Activated T-cell treated with anti-CD3 and anti-CD28 coated beads, Interleukin-2, amount 50 U/mL, for 24 hours (primary cell): Measurements from ENCODE around the gene BAZ1B.
"Not testable (repeated sequence)": the region's sequence is repeated elsewhere in the genome, so short reads cannot be mapped to it uniquely, and the experiment has no call there.

Experiments used
- DNase-seq: peaks from one replicate; pipeline ENCODE4 v3.0.0-alpha.2; 2020
- H3K27ac Mint-ChIP-seq: 2 replicates; pipeline ENCODE4 v1.8.0; 2020; ENCODE audit warnings: mild to moderate bottlenecking, mixed read lengths
- H3K27me3 Mint-ChIP-seq: 2 replicates; pipeline ENCODE4 v1.8.0; 2020; ENCODE audit warnings: mixed read lengths
- H3K36me3 Mint-ChIP-seq: 2 replicates; pipeline ENCODE4 v1.8.0; 2020; ENCODE audit warnings: low read depth, mixed read lengths
- H3K4me1 Mint-ChIP-seq: 2 replicates; pipeline ENCODE4 v1.8.0; 2020; ENCODE audit warnings: low read depth, mixed read lengths
- H3K4me3 Mint-ChIP-seq: 2 replicates; pipeline ENCODE4 v1.8.0; 2020; ENCODE audit warnings: mild to moderate bottlenecking, moderate library complexity, mixed read lengths
- H3K9me3 Mint-ChIP-seq: 2 replicates; pipeline ENCODE4 v1.8.0; 2020; ENCODE audit warnings: mixed read lengths

BAZ1B gene

DNA sequence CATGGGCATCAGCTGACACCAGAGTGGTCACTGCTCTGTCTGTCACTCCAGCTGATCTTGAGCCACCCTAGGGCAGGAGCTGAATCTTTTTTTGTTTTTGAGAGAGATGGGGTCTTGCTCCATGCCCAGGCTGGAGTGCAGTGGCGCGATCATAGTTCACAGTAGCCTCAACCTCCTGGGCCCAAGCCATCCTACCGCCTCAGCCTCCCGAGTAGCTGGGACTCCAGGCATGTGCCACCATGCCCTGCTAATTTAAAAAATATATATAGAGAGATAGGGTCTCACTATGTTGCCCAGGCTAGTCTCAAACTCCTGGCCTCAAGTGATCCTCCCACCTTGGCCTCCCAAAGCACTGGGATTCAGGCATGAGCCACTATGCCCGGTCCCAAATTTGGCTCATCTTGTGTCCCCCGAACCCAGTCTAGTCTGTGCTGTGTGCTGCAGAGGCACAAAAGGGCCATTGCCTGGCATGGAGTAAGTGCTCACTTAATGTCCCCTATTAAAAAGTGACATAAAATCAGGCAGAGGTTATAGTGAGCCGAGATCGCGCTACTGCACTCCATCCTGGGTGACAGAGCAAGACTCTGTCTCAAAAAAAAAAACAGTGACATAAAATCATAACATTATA lies 96.6 kb downstream of the BAZ1B start:
- peaks cover 10% of the 10 kb centered on the region for H3K27me3 Mint-ChIP-seq
- H3K4me1 Mint-ChIP-seq = no peaks in the 10 kb centered on the region
- no peaks in the 10 kb centered on the region for H3K9me3 Mint-ChIP-seq
- H3K27ac Mint-ChIP-seq = no peak overlapping the region
- no peaks in the 10 kb centered on the region for H3K36me3 Mint-ChIP-seq
- no peak overlapping the region for H3K4me3 Mint-ChIP-seq
- no peak for DNase-seq

DNA sequence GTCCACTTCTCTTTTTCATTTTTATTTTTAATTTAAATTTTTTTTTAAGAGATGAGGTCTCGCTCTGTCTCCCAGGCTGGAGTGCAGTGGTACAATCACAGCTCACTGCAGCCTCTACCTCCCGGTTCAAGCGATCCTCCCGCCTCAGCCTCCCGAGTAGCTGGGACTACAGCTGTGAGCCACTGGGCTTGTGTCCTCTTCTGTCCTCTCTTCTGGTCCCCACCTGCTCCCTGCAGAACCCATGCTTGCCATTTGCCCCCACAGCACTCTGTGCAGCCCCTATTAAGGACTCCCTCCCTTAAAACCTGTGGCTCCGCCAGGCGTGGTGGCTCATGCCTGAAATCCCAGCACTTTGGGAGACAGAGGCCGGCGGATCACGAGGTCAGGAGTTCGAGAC lies 97.6 kb downstream of the BAZ1B start:
- H3K9me3 Mint-ChIP-seq = no peaks in the 10 kb centered on the region
- H3K27ac Mint-ChIP-seq = no peak overlapping the region
- H3K4me1 Mint-ChIP-seq = no peaks in the 10 kb centered on the region
- DNase-seq = no peak
- no peaks in the 10 kb centered on the region for H3K36me3 Mint-ChIP-seq
- H3K27me3 Mint-ChIP-seq = peaks cover 10% of the 10 kb centered on the region
- no peak overlapping the region for H3K4me3 Mint-ChIP-seq

DNA sequence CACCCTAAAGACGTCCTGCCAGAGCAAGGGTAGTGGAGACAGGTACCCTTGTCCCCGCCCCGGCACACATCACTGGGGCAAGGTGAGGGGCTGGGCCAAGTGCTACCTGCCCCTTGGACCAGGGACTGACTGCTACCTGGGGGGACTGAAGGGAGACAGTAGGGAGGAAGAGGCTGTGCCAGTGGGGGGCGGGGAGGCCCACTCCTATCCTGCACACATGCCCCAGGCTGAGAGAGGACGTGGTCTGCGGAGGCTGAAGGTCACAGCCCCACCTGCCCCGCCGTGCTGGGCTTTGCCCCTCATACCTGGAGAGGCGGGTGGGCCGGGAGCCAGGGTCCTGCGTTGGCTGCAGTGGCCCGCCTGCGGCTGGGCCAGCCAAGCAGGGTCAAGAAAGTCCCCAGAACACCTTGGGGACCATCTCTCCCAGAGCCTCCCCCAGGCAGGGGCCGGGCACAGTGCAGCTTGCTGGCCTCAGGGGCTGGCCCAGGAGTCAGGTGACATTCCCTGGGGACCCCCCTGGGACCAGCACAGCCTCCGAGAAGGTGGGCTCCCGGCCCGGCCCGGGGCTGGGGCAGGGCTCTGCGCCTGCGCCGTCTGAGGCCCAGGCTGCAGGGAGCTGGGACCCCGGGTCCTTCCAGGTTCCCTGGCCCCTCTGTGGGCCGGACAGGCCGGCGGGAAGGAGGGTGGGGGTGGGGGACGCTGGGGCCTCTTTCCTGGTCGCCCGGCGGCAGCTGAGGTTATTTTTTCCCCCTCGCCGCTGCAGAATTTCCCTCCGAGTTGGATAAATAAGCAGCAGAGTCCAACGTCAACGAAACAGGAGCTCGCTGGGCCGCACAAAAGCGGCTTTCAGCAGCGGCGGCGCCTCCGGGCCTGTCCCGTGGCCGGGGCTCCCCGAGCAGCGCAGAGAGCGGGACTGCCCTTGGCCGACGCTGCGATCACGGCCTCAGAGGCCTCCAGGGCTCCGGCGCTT lies 98.3 kb downstream of the BAZ1B start:
- Mint-ChIP-seq H3K27ac (no peak overlapping the region), H3K27me3 (peaks cover 10% of the 10 kb centered on the region), H3K4me1 (no peaks in the 10 kb centered on the region), H3K4me3 (no peak overlapping the region), H3K36me3 (no peaks in the 10 kb centered on the region), H3K9me3 (no peaks in the 10 kb centered on the region)
- DNase-seq = no peak

DNA sequence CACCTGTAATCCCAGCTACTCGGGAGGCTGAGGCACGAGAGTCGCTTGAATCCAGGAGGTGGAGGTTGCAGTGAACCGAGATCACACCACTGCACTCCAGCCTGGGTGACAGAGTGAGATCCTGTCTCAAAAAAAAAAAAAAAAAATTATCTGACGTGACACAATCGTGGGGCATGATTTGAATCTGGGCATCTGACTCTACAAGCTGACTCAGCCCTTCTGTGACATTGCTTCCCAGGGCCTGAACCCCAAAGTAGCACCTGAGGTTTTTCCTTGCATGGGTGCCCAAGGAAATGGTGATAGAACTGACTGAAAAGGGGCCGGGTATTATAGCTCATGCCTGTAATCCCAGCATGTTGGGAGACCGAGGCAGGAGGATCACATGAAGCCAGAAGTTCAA lies 101.5 kb downstream of the BAZ1B start:
- peaks cover 10% of the 10 kb centered on the region for H3K27me3 Mint-ChIP-seq
- DNase-seq, H3K4me1 Mint-ChIP-seq, H3K9me3 Mint-ChIP-seq, H3K27ac Mint-ChIP-seq, H3K4me3 Mint-ChIP-seq, H3K36me3 Mint-ChIP-seq: not testable (repeated sequence)

DNA sequence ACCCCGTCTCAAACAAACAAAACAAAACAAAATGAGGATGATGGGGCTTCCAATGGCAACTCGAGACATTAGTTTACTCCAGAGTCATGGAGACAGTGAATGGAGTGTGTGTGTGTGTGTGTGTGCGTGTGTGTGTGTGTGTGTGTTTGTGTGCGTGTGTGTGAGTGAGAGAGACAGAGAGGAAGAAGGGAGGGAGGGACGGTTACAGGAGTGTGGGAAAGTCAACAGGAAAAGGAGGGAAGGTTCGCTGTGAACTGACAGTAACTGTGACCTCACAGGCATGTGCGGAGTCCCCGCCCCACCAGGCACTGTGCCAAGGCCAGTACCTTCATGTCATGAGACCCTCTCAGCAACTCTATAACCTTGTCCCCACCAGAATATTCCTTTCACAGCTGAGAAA lies 102.1 kb downstream of the BAZ1B start:
- not testable (repeated sequence) for H3K36me3 Mint-ChIP-seq, DNase-seq, H3K4me3 Mint-ChIP-seq, H3K27me3 Mint-ChIP-seq, H3K4me1 Mint-ChIP-seq, H3K27ac Mint-ChIP-seq, H3K9me3 Mint-ChIP-seq

DNA sequence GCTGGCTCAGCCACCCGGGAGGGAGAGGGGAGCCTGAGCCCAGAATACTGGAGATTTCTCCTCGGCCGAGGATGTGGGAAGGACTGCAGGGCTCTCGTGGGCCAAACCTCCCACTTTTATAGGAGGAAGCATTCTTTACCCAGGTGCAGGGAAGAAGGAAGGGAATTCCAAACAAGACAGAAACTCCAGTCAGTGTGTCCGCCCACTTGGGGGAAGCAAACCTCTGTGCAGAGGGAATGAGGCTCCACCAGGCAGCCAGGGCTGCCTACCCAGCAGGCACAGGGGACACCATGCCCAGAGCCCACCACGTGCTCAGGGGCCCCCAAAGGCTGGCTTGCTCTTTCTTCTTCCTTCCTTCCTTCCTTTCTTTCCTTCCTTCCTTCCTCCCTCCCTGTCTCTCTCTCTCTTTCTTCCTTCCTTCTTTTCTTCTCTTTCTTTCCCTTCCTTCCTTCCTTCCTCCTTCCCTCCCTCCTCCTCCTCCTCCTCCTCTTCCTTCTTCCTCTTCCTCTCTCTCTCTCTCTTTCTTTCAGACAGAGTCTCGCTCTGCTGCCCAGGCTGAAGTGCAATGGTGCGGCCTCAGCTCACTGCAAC lies 103.9 kb downstream of the BAZ1B start:
- Mint-ChIP-seq H3K27me3 (peaks cover under 1% of the 10 kb centered on the region), H3K27ac (no peak overlapping the region), H3K9me3 (no peaks in the 10 kb centered on the region), H3K36me3 (no peaks in the 10 kb centered on the region), H3K4me1 (no peaks in the 10 kb centered on the region), H3K4me3 (no peak overlapping the region)
- DNase-seq = no peak

DNA sequence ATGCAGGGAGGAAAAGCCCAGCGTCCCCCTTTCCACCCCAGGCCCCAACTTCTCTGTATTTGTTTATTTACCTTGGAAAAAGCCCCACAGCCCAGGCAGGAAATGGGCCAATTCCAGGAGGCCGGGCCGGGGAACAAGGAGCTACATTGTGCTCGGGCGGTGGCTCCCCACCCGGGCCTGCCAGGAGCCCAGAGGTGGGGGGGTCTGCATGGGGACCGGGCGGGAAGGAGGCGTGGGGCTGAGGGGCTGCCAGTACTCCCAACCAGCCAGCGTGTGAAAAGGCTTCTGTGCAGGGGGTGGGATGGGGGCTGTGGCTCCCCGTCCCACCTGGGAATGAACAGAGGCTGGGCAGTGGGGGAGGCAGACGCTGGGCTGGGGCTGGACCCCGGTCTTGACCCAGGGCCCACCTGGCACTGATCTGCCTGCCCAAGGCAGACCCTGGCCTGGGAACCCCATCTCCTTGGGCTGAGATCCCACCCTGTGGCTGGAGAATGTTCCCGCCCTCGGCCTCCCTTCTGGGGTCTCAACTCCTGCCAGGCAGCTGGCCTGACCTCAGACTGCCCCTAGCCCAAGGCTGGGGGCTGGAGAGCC lies 111.5 kb downstream of the BAZ1B start:
- not testable (repeated sequence) for DNase-seq, H3K36me3 Mint-ChIP-seq, H3K4me1 Mint-ChIP-seq, H3K27ac Mint-ChIP-seq, H3K9me3 Mint-ChIP-seq, H3K4me3 Mint-ChIP-seq, H3K27me3 Mint-ChIP-seq

DNA sequence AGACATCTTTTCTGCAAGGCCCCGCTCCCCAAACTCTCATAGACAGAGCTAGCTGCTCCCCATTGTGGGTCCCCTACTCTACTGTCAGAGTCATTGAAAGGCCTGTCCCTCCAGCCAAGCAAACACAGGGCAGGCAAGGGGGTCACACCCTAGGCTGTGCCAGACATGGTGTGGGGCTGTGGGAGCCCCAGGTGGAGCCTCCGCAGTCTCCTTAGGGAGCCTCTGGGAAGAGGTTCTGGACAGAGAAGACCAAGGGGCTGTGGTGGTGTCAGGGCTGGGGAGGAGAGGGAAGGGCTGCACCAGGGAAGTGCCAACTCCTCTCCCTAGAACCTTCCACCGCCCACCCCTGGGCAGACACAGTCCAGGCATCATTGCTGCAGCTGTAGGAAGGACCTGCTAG lies 117.2 kb downstream of the BAZ1B start:
- not testable (repeated sequence) for H3K4me1 Mint-ChIP-seq, DNase-seq, H3K4me3 Mint-ChIP-seq, H3K27me3 Mint-ChIP-seq, H3K9me3 Mint-ChIP-seq, H3K27ac Mint-ChIP-seq, H3K36me3 Mint-ChIP-seq

DNA sequence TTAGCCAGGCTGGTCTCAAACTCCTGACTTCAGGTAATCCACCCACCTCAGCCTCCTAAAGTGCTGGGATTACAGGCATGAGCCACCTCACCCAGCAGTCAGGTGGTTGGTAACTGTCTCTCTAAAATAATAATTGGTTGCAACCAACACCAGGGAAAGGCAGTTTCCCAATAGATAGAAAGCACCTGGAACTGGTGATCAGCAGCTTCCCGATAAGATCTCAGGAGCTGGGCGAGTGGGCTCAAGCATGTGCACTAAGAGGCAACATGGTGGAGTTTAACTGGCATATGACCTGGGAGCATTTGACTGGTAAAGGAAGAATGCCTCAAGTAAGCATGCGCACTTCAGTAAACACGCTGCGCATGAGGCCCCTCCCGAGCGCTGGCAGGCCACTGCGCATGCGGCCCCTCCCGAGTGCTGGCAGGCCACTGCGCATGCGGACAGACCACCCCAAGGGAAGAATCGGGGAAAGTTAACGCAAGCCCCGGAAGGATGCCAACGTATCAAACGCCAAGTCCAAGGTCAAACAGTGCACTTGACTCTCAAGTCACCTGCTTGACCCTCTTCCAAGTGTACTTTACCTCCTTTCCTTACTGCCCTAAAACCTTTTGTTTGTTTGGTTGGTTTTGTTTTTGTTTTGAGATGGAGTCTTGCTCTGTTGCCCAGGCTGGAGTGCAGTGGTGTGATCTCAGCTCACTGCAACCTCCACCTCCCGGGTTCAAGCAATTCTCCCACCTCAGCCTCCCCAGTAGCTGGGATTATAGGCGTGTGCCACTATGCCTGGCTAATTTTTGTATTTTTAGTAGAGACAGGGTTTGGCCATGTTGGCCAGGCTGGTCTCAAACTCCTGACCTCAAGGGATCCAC lies 122.7 kb downstream of the BAZ1B start:
- H3K9me3 Mint-ChIP-seq, H3K4me3 Mint-ChIP-seq, H3K4me1 Mint-ChIP-seq, H3K27ac Mint-ChIP-seq, H3K36me3 Mint-ChIP-seq, H3K27me3 Mint-ChIP-seq: not testable (repeated sequence)
- DNase-seq = peak; percentile 77

DNA sequence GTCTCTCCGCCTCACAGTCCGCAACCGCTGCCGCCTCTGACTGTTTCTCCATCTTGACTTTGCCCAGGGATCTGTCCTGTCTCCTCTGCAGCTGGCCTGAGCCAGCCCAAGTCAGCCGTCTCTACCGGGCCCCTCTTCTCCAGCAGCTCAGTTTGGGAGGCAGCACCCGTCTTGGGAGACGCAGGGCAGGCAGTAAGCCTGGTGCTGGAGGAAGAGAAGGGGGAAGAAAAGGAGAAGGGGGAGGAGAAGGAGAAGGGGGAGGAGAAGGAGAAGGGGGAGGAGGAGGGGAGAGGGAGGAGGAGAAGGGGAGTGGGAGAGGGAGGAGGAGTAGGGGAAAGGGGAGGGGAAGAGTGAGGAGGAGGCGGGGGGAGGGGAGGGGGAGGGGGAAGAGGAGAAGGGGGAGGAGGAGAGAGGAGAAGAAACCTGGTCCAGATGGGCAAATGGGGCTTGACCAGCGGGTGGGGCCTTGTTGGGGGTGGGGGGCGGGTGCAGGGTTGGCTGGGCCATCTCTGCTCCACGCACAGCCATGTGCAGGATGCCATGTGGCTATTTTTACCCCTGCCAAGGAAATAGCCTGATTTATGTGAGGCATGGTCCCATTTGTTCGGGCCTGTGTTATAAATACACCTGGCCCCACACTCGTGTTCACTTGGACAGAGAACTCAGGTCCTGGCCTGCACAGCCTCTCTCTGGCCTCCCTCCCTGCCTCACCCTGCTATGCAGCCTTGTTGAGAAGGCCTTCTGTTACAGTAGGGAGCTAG lies 124.4 kb downstream of the BAZ1B start:
- no peaks in the 10 kb centered on the region for H3K4me1 Mint-ChIP-seq
- no peak overlapping the region for H3K4me3 Mint-ChIP-seq
- H3K36me3 Mint-ChIP-seq = no peaks in the 10 kb centered on the region
- H3K9me3 Mint-ChIP-seq = no peaks in the 10 kb centered on the region
- no peak overlapping the region for H3K27ac Mint-ChIP-seq
- H3K27me3 Mint-ChIP-seq = peaks cover 14% of the 10 kb centered on the region
- no peak for DNase-seq

DNA sequence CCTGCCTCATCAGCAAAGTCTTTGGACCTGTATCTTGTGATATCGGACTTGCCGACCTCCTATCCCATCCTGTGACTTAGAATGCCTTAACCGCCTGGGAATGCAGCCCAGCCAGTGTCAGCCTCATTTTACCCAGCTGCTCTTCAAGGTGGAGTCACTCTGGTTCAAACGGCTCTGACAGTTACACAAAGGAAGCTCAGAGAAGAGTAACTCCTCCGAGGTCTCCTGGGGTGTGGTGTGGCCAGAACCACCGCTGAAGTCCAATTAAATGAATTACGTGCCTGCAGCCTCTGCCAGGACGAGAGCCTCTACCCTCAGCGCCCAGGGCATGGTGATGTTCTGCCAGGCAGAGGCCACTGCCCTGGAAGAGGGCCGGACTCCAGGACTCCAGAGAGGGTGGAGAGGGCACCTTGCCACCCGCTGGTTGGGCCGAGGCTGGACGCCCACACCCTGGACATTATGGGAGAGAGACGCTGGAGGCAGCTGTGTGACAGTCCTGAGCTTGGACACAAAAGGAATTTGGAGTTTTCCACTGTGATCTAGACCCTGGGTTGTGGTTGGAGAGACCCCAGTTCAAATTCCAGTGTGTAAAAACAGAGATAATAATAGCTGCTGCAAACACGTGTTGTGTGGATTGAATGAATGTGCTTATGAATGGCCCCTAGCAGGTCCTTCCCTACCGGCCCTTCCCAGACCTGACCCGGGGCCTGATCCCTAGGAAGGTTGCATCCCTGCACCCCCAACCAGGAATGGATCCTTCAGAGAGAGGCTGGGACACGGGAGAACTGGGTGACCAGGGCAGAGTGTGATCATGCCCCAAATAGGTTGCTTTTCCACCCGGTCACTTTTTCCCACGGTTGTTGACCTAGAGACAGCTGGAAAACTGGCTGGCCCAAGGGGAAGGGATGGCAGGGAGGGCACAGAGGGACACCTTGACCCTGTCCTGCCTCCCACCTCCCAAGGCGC lies 126.3 kb downstream of the BAZ1B start:
- Mint-ChIP-seq H3K9me3 (no peaks in the 10 kb centered on the region), H3K4me1 (no peaks in the 10 kb centered on the region), H3K36me3 (no peaks in the 10 kb centered on the region), H3K27me3 (peaks cover 17% of the 10 kb centered on the region), H3K27ac (no peak overlapping the region), H3K4me3 (no peak overlapping the region)
- DNase-seq = no peak

DNA sequence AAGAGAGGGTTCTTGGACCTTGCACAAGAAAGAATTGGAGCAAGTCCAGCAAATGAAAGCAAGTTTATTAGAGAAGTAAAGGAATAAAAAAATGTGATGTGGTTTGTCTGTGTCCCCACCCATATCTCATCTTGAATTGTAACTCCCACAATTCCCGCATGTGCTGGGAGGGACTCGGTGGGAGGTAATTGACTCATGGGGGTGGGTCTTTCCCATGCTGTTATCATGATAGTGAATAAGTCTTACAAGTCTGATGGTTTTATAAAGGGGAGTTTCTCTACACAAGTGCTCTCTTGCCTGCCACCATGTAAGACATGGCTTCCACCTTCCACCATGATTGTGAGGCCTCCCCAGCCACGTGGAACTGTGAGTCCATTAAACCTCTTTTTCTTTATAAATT lies 127.7 kb downstream of the BAZ1B start:
- Mint-ChIP-seq H3K9me3 (peaks cover 7% of the 10 kb centered on the region), H3K4me3 (no peak overlapping the region), H3K27me3 (peaks cover 17% of the 10 kb centered on the region), H3K36me3 (no peaks in the 10 kb centered on the region), H3K27ac (no peak overlapping the region), H3K4me1 (no peaks in the 10 kb centered on the region)
- DNase-seq = no peak

DNA sequence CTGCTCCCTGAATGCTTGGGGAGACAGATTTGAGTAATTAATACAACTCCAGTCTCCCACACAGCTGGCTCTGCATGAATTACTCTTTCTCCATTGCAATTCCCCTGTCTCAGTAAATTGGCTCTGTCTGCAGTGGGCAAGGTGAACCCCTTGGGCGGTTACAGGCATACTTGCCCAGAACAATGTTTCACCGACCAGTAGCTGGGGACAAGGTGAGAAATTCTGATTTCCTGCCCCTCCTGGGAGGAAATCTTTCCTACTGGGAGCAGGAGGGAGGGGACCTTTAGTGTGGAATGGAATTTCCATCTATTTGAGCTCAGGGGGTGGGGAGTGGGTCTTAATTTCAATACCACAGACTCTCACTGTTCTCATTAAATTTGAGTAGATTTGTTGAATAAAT lies 130.7 kb downstream of the BAZ1B start:
- Mint-ChIP-seq H3K36me3 (no peaks in the 10 kb centered on the region), H3K4me1 (no peaks in the 10 kb centered on the region), H3K4me3 (no peak overlapping the region), H3K27ac (no peak overlapping the region), H3K27me3 (peaks cover 13% of the 10 kb centered on the region), H3K9me3 (peaks cover 21% of the 10 kb centered on the region)
- DNase-seq = no peak
